Mucosa of gallbladder (tissue), 1 donor: ENCODE measurements around the gene TAF1A. TPM values are rescaled to one million over a fixed set of nuclear protein-coding genes. Genes with fewer than 3 reads are reported as not detected.
"Not testable (repeated sequence)": the region's sequence is repeated elsewhere in the genome, so short reads cannot be mapped to it uniquely, and the experiment has no call there.

Experiments used
- DNase-seq: peaks from one replicate; pipeline ENCODE4 v3.0.0-alpha.2; 2020; ENCODE audit warnings: low spot score
- total RNA-seq: library from RNA; stranded (reverse); gene quantifications from one replicate; pipeline ENCODE4 v1.2.1, GENCODE V29; 2021
- donor health status: DM: no; HTN: no; CAD: no.

Gene TAF1A
- total RNA-seq, result 7.5 TPM

- DNase-seq, result peak; percentile 87
These were observed at the start of gene TAF1A for GRCh38 chr1:222589462-222590302. TSS of gene TAF1A (minus strand) at chr1:222589933.

GRCh38 chr1:222634180-222635013 is 44.7 kb upstream of the TAF1A start:
- DNase-seq, result peak; percentile 89

GRCh38 chr1:222632749-222633148 is 43.0 kb upstream of the TAF1A start:
- DNase-seq, result no peak

- DNase-seq, result no peak
These were observed 42.0 kb upstream of the TAF1A start for GRCh38 chr1:222631611-222632208.

- DNase-seq, result no peak
These were observed 40.3 kb upstream of the TAF1A start for GRCh38 chr1:222629921-222630535.

GRCh38 chr1:222627232-222627631 is 37.5 kb upstream of the TAF1A start:
- DNase-seq, result no peak

- DNase-seq, result no peak
These were observed 34.5 kb upstream of the TAF1A start for GRCh38 chr1:222624214-222624613.

- no peak for DNase-seq
These were observed 33.7 kb upstream of the TAF1A start for GRCh38 chr1:222623458-222623857.

GRCh38 chr1:222622765-222623164 is 33.0 kb upstream of the TAF1A start:
- DNase-seq, result no peak

- DNase-seq, result no peak
These were observed 30.8 kb upstream of the TAF1A start for GRCh38 chr1:222620566-222620965.

- no peak for DNase-seq
These were observed 29.3 kb upstream of the TAF1A start for GRCh38 chr1:222618880-222619596.

- DNase-seq, result peak; percentile 15
These were observed 28.5 kb upstream of the TAF1A start, which contains the start of gene MIA3 for GRCh38 chr1:222618001-222618879. TSS of gene MIA3 (plus strand) at chr1:222618097. CDS start at chr1:222618111, 14 bp downstream.

GRCh38 chr1:222617367-222617951 is 27.7 kb upstream of the TAF1A start:
- DNase-seq, result peak; percentile 95

- no peak for DNase-seq
These were observed 26.8 kb upstream of the TAF1A start for GRCh38 chr1:222616525-222616924.

GRCh38 chr1:222613627-222614026 is 23.9 kb upstream of the TAF1A start:
- no peak for DNase-seq

GRCh38 chr1:222610728-222611127 is 21.0 kb upstream of the TAF1A start:
- DNase-seq, result no peak

- not testable (repeated sequence) for DNase-seq
These were observed 19.4 kb upstream of the TAF1A start for GRCh38 chr1:222609111-222609510.

- DNase-seq, result no peak
These were observed 17.0 kb upstream of the TAF1A start for GRCh38 chr1:222606757-222607156.

GRCh38 chr1:222601257-222601656 is 11.5 kb upstream of the TAF1A start:
- no peak for DNase-seq

GRCh38 chr1:222600281-222600680 is 10.5 kb upstream of the TAF1A start:
- no peak for DNase-seq
